Liver (tissue), 9 donors: ENCODE data around the gene SDHA. TPM values are rescaled to one million over a fixed set of nuclear protein-coding genes. Genes with fewer than 3 reads are reported as not detected.

Experiments used
- DNase-seq: peaks from one replicate; pipeline ENCODE4 v3.0.0-alpha.2; 2017; ENCODE audit warnings: low spot score
- H3K27ac ChIP-seq, 2 donors: one replicate each; pipeline ENCODE4 v1.7.0; 2013; ENCODE audit warnings: inconsistent platforms in 2 of 2, low read length in 2 of 2, control low read depth in 1 of 2, low read depth in 1 of 2, mild to moderate bottlenecking in 1 of 2
- H3K27me3 ChIP-seq, 4 donors: one replicate each; pipeline versions ENCODE4 v1.6.1 to v1.7.0; 2013; ENCODE audit warnings: low read length in 3 of 4, inconsistent platforms in 1 of 4, mild to moderate bottlenecking in 1 of 4, moderate library complexity in 1 of 4; ENCODE audit not compliant: control insufficient read depth in 4 of 4, insufficient read depth in 4 of 4
- H3K36me3 ChIP-seq, 4 donors: one replicate each; pipeline versions ENCODE4 v1.6.1 to v1.7.0; 2013; ENCODE audit warnings: low read length in 3 of 4, mild to moderate bottlenecking in 3 of 4, low read depth in 1 of 4, moderate library complexity in 1 of 4; ENCODE audit not compliant: control insufficient read depth in 4 of 4, insufficient read depth in 3 of 4
- H3K4me1 ChIP-seq, 4 donors: one replicate each; pipeline versions ENCODE4 v1.6.1 to v1.7.0; 2013; ENCODE audit warnings: low read length in 3 of 4, mild to moderate bottlenecking in 3 of 4, moderate library complexity in 1 of 4; ENCODE audit not compliant: control insufficient read depth in 4 of 4, insufficient read depth in 4 of 4
- H3K4me3 ChIP-seq, 3 donors: one replicate each; pipeline versions ENCODE4 v1.6.1 to v1.7.0; 2013; ENCODE audit warnings: low read length in 3 of 3, control low read depth in 1 of 3, low read depth in 1 of 3, mild to moderate bottlenecking in 1 of 3
- H3K9ac ChIP-seq, 2 donors: one replicate each; pipeline ENCODE4 v1.7.0; 2013; ENCODE audit warnings: low read length in 2 of 2, mild to moderate bottlenecking in 2 of 2, moderate library complexity in 2 of 2, control low read depth in 1 of 2, low read depth in 1 of 2
- H3K9me3 ChIP-seq, 4 donors: one replicate each; pipeline versions ENCODE4 v1.6.1 to v1.7.0; 2013; ENCODE audit warnings: low read length in 3 of 4; ENCODE audit not compliant: control insufficient read depth in 4 of 4
- FOXA1 ChIP-seq: IDR thresholded peaks from 2 replicates; pipeline ENCODE4 v1.6.1; 2016; ENCODE audit warnings: antibody characterized with exemption
- FOXA2 ChIP-seq: IDR thresholded peaks from 2 replicates; pipeline ENCODE4 v1.6.1; 2016; ENCODE audit warnings: antibody characterized with exemption
- HNF4A ChIP-seq, 2 donors: conservative IDR thresholded peaks; 2 replicates each; pipeline ENCODE4 v1.6.1; 2016; ENCODE audit warnings: antibody characterized with exemption in 2 of 2, mild to moderate bottlenecking in 2 of 2
- HNF4G ChIP-seq: IDR thresholded peaks from 2 replicates; pipeline ENCODE4 v1.6.1; 2016; ENCODE audit warnings: antibody characterized with exemption
- NR2F2 ChIP-seq: IDR thresholded peaks from 2 replicates; pipeline ENCODE4 v1.6.1; 2016; ENCODE audit warnings: antibody characterized with exemption
- RAD21 ChIP-seq, 2 donors: IDR thresholded peaks; 2 replicates each; pipeline ENCODE4 v1.6.1; 2016; ENCODE audit warnings: antibody characterized with exemption in 2 of 2, mild to moderate bottlenecking in 2 of 2
- RXRA ChIP-seq, 2 donors: IDR thresholded peaks; 2 replicates each; pipeline ENCODE4 v1.6.1; 2017 to 2018; ENCODE audit warnings: antibody characterized with exemption in 2 of 2, mild to moderate bottlenecking in 1 of 2
- SP1 ChIP-seq: IDR thresholded peaks from 2 replicates; pipeline ENCODE4 v1.6.1; 2018; ENCODE audit warnings: antibody characterized with exemption, mild to moderate bottlenecking
- TAF1 ChIP-seq: conservative IDR thresholded peaks from 2 replicates; pipeline ENCODE4 v1.6.1; 2016; ENCODE audit warnings: antibody characterized with exemption, mild to moderate bottlenecking
- YY1 ChIP-seq: IDR thresholded peaks from 2 replicates; pipeline ENCODE4 v1.6.1; 2016; ENCODE audit warnings: antibody characterized with exemption, mild to moderate bottlenecking
- WGBS: extraction: QIAGEN DNeasy Blood & Tissue Kit; methylation state at CpG from one replicate; pipeline ENCODE4 v1.1.7; 2013; 5-methylcytosine and 5-hydroxymethylcytosine counted together
- polyA plus RNA-seq, 2 donors: library from polyadenylated mRNA; stranded (reverse) in 1 of 2; unstranded in 1 of 2; fragments of 200-250 nt in 1 of 2; fragments of >200 nt in 1 of 2; fragmentation: Nextera tagmentation in 1 of 2; extraction: Ambion mirVana in 1 of 2; gene quantifications; one replicate each; pipeline versions ENCODE4 v1.2.1 to v1.2.3, GENCODE V29; 2013 to 2015
- total RNA-seq, 2 donors: library from RNA; depleted of rRNA; stranded (reverse); fragments of >200 nt; gene quantifications; one replicate each; pipeline ENCODE4 v1.2.3, GENCODE V29; 2014
- TF ChIP-seq, protein P1 (sequence below): fragments of 150-350 bp; IDR thresholded peaks from 2 replicates; pipeline ENCODE4 v1.5.1; 2017; ENCODE audit warnings: improper control_type of control experiment, low read depth, low read length; ENCODE audit not compliant: missing input control
- TF ChIP-seq, protein P2 (sequence below): IDR thresholded peaks from 2 replicates; pipeline ENCODE4 v1.6.1; 2016; ENCODE audit warnings: antibody characterized with exemption
- TF ChIP-seq, protein P3 (sequence below): IDR thresholded peaks from 2 replicates; pipeline ENCODE4 v1.6.1; 2016; ENCODE audit warnings: antibody characterized with exemption
- TF ChIP-seq, protein P4 (sequence below): IDR thresholded peaks from 2 replicates; pipeline ENCODE4 v1.6.1; 2016; ENCODE audit warnings: antibody characterized with exemption, mild to moderate bottlenecking
- donor health status: healthy.
- donor health status: healthy.
- donor health status: healthy.
- donor health status: healthy.
- donor health status: healthy.

SDHA gene
- total and polyA plus RNA-seq, 4 donors, result 79.2 to 215 (median 159) TPM

DNA sequence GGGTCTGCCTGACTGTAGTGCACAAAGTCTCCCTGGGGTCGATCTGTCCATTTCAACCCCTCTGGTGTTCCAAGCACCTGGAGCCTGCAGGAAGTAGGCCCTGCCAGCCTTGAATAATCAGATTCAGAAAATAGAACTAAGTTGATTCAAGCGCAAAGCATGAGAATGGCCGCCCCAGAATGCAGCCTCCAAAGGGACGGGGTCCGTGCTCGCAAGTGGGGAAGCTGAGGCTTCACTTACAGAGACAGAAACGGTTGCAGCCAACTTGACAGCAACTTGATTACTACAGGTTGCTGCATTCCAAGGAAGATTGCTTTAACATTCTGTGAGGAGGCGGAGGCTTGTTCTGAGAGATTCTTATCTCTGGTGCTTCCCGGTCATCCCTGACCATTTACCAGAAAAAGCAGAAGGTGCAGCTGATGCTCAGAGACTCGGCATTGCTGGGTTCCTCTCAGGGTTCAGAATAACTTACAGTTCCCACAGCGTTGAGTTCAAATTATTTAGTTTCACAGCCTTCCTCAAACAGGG is 41.8 kb upstream of the SDHA start:
- no peaks in the 10 kb centered on the region for H3K4me1 ChIP-seq
- TF ChIP-seq RAD21 (IDR thresholded peaks at IDR 0.05) (no peak), TAF1 (no peak), FOXA1 (no peak), YY1 (no peak), NR2F2 (no peak), HNF4G (no peak)
- TF ChIP-seq, protein P1, sequence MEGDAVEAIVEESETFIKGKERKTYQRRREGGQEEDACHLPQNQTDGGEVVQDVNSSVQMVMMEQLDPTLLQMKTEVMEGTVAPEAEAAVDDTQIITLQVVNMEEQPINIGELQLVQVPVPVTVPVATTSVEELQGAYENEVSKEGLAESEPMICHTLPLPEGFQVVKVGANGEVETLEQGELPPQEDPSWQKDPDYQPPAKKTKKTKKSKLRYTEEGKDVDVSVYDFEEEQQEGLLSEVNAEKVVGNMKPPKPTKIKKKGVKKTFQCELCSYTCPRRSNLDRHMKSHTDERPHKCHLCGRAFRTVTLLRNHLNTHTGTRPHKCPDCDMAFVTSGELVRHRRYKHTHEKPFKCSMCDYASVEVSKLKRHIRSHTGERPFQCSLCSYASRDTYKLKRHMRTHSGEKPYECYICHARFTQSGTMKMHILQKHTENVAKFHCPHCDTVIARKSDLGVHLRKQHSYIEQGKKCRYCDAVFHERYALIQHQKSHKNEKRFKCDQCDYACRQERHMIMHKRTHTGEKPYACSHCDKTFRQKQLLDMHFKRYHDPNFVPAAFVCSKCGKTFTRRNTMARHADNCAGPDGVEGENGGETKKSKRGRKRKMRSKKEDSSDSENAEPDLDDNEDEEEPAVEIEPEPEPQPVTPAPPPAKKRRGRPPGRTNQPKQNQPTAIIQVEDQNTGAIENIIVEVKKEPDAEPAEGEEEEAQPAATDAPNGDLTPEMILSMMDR, result no peak
- TF ChIP-seq, protein P2, sequence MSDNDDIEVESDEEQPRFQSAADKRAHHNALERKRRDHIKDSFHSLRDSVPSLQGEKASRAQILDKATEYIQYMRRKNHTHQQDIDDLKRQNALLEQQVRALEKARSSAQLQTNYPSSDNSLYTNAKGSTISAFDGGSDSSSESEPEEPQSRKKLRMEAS, result no peak
- H3K27me3 ChIP-seq, result peaks cover 0 to 3% (median 0%) of the 10 kb centered on the region in 4 donors
- H3K27ac ChIP-seq, result no peak overlapping the region
- no peaks in the 10 kb centered on the region for H3K36me3 ChIP-seq
- H3K4me3 ChIP-seq, result no peak overlapping the region
- H3K9me3 ChIP-seq, result no peaks in the 10 kb centered on the region
- H3K9ac ChIP-seq, result no peak overlapping the region
- WGBS, result 83% methylated on average over 11 of the region's 11 CpGs
- DNase-seq, result no peak

DNA sequence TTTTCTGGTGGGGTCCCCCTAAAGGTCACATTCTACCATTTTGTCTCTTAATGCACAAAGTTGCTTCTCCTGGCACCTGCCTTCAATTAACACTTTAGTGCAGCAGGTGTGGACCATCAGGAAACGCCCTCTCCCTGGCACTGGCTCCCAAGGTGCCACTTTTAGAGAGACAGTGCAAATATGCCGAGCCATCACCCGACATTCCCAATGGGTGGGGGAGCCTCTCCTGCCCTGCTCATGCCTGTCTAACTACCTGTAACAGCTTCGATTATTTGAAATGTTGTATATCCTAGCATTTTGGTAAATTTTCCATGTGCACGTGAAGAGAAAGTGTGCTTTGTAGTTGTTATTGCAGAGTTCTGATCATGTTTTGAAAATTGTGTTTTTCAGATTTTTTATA is 40.0 kb upstream of the SDHA start:
- H3K9me3 ChIP-seq, result no peaks in the 10 kb centered on the region
- TF ChIP-seq RXRA (IDR thresholded peaks at IDR 0.05) (no peak), FOXA1 (no peak), TAF1 (no peak), SP1 (no peak), HNF4G (no peak), HNF4A (conservative IDR thresholded peaks at IDR 0.05) (no peak), FOXA2 (no peak)
- TF ChIP-seq, protein P3, sequence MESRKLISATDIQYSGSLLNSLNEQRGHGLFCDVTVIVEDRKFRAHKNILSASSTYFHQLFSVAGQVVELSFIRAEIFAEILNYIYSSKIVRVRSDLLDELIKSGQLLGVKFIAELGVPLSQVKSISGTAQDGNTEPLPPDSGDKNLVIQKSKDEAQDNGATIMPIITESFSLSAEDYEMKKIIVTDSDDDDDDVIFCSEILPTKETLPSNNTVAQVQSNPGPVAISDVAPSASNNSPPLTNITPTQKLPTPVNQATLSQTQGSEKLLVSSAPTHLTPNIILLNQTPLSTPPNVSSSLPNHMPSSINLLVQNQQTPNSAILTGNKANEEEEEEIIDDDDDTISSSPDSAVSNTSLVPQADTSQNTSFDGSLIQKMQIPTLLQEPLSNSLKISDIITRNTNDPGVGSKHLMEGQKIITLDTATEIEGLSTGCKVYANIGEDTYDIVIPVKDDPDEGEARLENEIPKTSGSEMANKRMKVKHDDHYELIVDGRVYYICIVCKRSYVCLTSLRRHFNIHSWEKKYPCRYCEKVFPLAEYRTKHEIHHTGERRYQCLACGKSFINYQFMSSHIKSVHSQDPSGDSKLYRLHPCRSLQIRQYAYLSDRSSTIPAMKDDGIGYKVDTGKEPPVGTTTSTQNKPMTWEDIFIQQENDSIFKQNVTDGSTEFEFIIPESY, result no peak
- TF ChIP-seq, protein P4, sequence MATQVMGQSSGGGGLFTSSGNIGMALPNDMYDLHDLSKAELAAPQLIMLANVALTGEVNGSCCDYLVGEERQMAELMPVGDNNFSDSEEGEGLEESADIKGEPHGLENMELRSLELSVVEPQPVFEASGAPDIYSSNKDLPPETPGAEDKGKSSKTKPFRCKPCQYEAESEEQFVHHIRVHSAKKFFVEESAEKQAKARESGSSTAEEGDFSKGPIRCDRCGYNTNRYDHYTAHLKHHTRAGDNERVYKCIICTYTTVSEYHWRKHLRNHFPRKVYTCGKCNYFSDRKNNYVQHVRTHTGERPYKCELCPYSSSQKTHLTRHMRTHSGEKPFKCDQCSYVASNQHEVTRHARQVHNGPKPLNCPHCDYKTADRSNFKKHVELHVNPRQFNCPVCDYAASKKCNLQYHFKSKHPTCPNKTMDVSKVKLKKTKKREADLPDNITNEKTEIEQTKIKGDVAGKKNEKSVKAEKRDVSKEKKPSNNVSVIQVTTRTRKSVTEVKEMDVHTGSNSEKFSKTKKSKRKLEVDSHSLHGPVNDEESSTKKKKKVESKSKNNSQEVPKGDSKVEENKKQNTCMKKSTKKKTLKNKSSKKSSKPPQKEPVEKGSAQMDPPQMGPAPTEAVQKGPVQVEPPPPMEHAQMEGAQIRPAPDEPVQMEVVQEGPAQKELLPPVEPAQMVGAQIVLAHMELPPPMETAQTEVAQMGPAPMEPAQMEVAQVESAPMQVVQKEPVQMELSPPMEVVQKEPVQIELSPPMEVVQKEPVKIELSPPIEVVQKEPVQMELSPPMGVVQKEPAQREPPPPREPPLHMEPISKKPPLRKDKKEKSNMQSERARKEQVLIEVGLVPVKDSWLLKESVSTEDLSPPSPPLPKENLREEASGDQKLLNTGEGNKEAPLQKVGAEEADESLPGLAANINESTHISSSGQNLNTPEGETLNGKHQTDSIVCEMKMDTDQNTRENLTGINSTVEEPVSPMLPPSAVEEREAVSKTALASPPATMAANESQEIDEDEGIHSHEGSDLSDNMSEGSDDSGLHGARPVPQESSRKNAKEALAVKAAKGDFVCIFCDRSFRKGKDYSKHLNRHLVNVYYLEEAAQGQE, result no peak
- TF ChIP-seq, protein P2, result no peak
- TF ChIP-seq, protein P1, result no peak
- no peak overlapping the region for H3K9ac ChIP-seq
- DNase-seq, result no peak
- no peak overlapping the region for H3K27ac ChIP-seq
- H3K4me1 ChIP-seq, result no peaks in the 10 kb centered on the region
- H3K27me3 ChIP-seq, result peaks cover 0 to 3% (median 0%) of the 10 kb centered on the region in 4 donors
- no peaks in the 10 kb centered on the region for H3K36me3 ChIP-seq
- no peak overlapping the region for H3K4me3 ChIP-seq
- WGBS, result 69% methylated on average over 5 of the region's 5 CpGs
